Mesendoderm (in vitro differentiated cells): ENCODE results near the gene DCDC2.

Source experiments
- DNase-seq: peaks from one replicate; pipeline ENCODE4 v3.0.0; 2013
- H2AK5ac ChIP-seq: 2 replicates; pipeline ENCODE4 v1.6.1; 2013; ENCODE audit warnings: low read length, inconsistent platforms
- H2BK120ac ChIP-seq: 2 replicates; pipeline ENCODE4 v1.6.1; 2013; ENCODE audit warnings: low read depth, mild to moderate bottlenecking, low read length, moderate library complexity, mixed read lengths
- H2BK15ac ChIP-seq: replicated peaks from 2 replicates; pipeline ENCODE4 v1.6.1; 2013; ENCODE audit warnings: low read depth, mild to moderate bottlenecking, moderate library complexity
- H2BK5ac ChIP-seq: 2 replicates; pipeline ENCODE4 v1.6.1; 2013; ENCODE audit warnings: low read length, inconsistent platforms
- H3K18ac ChIP-seq: 2 replicates; pipeline ENCODE4 v1.6.1; 2013; ENCODE audit warnings: mild to moderate bottlenecking, low read length, mixed read lengths
- H3K23ac ChIP-seq: one replicate; pipeline ENCODE4 v1.6.1; 2013; ENCODE audit warnings: low read length
- H3K27ac ChIP-seq: 2 replicates; pipeline ENCODE4 v1.5.1; 2013; ENCODE audit warnings: low read depth, mild to moderate bottlenecking, inconsistent platforms, low read length, moderate library complexity
- H3K27me3 ChIP-seq: 2 replicates; pipeline ENCODE4 v1.6.1; 2013; ENCODE audit warnings: low read length, control low read depth, mild to moderate bottlenecking, inconsistent platforms; ENCODE audit not compliant: insufficient read depth, poor library complexity
- H3K36me3 ChIP-seq: 2 replicates; pipeline ENCODE4 v1.6.1; 2013; ENCODE audit warnings: low read length, inconsistent platforms; ENCODE audit not compliant: control insufficient read depth, insufficient read depth
- H3K4ac ChIP-seq: one replicate; pipeline ENCODE4 v1.6.1; 2013; ENCODE audit warnings: low read depth, mild to moderate bottlenecking, low read length, moderate library complexity
- H3K4me1 ChIP-seq: 2 replicates; pipeline ENCODE4 v1.6.1; 2013; ENCODE audit warnings: low read depth, low read length, inconsistent platforms; ENCODE audit not compliant: control insufficient read depth
- H3K4me2 ChIP-seq: 2 replicates; pipeline ENCODE4 v1.6.1; 2013; ENCODE audit warnings: low read length
- H3K4me3 ChIP-seq: 2 replicates; pipeline ENCODE4 v1.5.1; 2013; ENCODE audit warnings: mild to moderate bottlenecking, low read length
- H3K56ac ChIP-seq: one replicate; pipeline ENCODE4 v1.6.1; 2013; ENCODE audit warnings: low read length
- H3K79me1 ChIP-seq: 2 replicates; pipeline ENCODE4 v1.6.1; 2013; ENCODE audit warnings: low read length, inconsistent platforms
- H3K79me2 ChIP-seq: 2 replicates; pipeline ENCODE4 v1.6.1; 2013; ENCODE audit warnings: mild to moderate bottlenecking, low read length; ENCODE audit not compliant: control insufficient read depth, insufficient read depth
- H3K9ac ChIP-seq: 2 replicates; pipeline ENCODE4 v1.6.1; 2013; ENCODE audit warnings: low read length, inconsistent platforms
- H4K5ac ChIP-seq: one replicate; pipeline ENCODE4 v1.6.1; 2013; ENCODE audit warnings: low read length
- H4K8ac ChIP-seq: one replicate; pipeline ENCODE4 v1.6.1; 2013; ENCODE audit warnings: low read depth, mild to moderate bottlenecking, control low read depth, low read length, moderate library complexity
- WGBS: extraction: QIAGEN DNeasy Blood & Tissue Kit; methylation state at CpG from one replicate; pipeline ENCODE4 v1.1.7; 2013; ENCODE audit warnings: low lambda C conversion rate, missing lambda C conversion rate; ENCODE audit not compliant: insufficient coverage; ENCODE audit errors: extremely low coverage; 5-methylcytosine and 5-hydroxymethylcytosine counted together

The DCDC2 gene

GRCh38 chr6:24152014-24152413 lies 205.8 kb downstream of the DCDC2 start:
- Histone ChIP-seq H3K36me3 (no peaks in the 10 kb centered on the region), H3K4me3 (no peak overlapping the region), H3K23ac (no peak overlapping the region), H3K56ac (no peak overlapping the region), H2BK15ac (no peak overlapping the region), H3K79me2 (no peaks in the 10 kb centered on the region), H2AK5ac (no peak overlapping the region), H4K8ac (no peak overlapping the region), H3K79me1 (no peaks in the 10 kb centered on the region), H3K4me2 (no peak overlapping the region), H2BK120ac (no peak overlapping the region), H3K4ac (no peak overlapping the region), H3K4me1 (no peaks in the 10 kb centered on the region), H3K27me3 (no peaks in the 10 kb centered on the region), H3K27ac (no peak overlapping the region), H4K5ac (no peak overlapping the region), H2BK5ac (no peak overlapping the region), H3K18ac (no peak overlapping the region), H3K9ac (no peak overlapping the region)
- no peak for DNase-seq
- no CpG with 5 or more reads among the region's 1 CpG for WGBS

DNA sequence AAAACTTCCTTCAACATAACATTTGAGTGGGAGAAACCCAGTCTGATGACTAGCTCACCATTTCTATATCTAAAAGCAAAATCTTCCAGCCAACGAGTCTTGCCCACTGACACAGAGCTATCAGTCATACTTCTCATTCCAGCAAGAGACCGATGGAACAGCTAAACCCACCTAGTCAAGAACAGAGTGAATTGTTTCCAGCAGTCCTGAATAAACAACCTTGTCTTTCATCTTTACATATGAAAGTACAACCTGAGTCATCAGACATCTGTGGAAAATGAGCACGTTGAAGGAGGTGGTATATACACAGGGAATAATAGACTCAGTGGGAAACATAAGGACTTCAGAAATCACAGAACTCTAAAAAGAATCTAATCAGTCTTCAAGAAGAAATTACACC lies 208.0 kb downstream of the DCDC2 start:
- Histone ChIP-seq H3K4ac (no peak overlapping the region), H4K5ac (no peak overlapping the region), H3K4me2 (no peak overlapping the region), H3K4me3 (no peak overlapping the region), H3K27ac (no peak overlapping the region), H3K56ac (no peak overlapping the region), H2BK120ac (no peak overlapping the region), H2BK5ac (no peak overlapping the region), H3K36me3 (no peaks in the 10 kb centered on the region), H4K8ac (no peak overlapping the region), H2BK15ac (no peak overlapping the region), H3K4me1 (no peaks in the 10 kb centered on the region), H3K79me2 (no peaks in the 10 kb centered on the region), H3K23ac (no peak overlapping the region), H3K79me1 (no peaks in the 10 kb centered on the region), H3K27me3 (no peaks in the 10 kb centered on the region), H2AK5ac (no peak overlapping the region), H3K18ac (no peak overlapping the region), H3K9ac (no peak overlapping the region)
- no peak for DNase-seq
- WGBS = no CpG with 5 or more reads among the region's 3 CpGs

- H2BK120ac ChIP-seq = no peak overlapping the region
- no peak overlapping the region for H3K18ac ChIP-seq
- H3K4me2 ChIP-seq = no peak overlapping the region
- no peak for DNase-seq
- H4K8ac ChIP-seq = no peak overlapping the region
- H3K79me2 ChIP-seq = no peaks in the 10 kb centered on the region
- H2BK15ac ChIP-seq = no peak overlapping the region
- H3K56ac ChIP-seq = no peak overlapping the region
- H3K23ac ChIP-seq = no peak overlapping the region
- no peak overlapping the region for H3K4me3 ChIP-seq
- H2AK5ac ChIP-seq = no peak overlapping the region
- H3K9ac ChIP-seq = no peak overlapping the region
- H2BK5ac ChIP-seq = no peak overlapping the region
- no peaks in the 10 kb centered on the region for H3K27me3 ChIP-seq
- no peak overlapping the region for H3K27ac ChIP-seq
- no peaks in the 10 kb centered on the region for H3K79me1 ChIP-seq
- no peak overlapping the region for H3K4ac ChIP-seq
- no peaks in the 10 kb centered on the region for H3K4me1 ChIP-seq
- no peaks in the 10 kb centered on the region for H3K36me3 ChIP-seq
- H4K5ac ChIP-seq = no peak overlapping the region
These were observed 208.6 kb downstream of the DCDC2 start for GRCh38 chr6:24149296-24149695.

DNA sequence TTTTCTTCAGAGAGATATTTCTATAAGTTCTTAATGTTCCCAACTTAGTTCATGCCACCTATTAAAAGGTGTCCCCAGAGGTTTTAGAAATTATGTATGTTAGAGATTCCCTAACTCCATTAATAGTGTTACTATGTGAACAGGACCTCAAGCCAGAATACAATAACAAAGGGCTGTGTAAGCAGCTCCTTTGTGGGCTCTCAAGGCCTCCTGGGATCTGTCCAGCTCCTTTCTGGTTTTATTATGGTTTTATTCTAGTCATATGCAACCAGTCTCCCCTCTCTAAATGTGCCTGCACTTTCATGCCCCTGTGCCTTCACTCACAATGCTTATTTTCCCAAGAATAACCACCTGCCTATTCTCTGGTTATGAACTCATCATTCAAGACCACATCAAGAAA lies 209.2 kb downstream of the DCDC2 start:
- H3K4me2 ChIP-seq = no peak overlapping the region
- no peak overlapping the region for H3K4me3 ChIP-seq
- H3K36me3 ChIP-seq = no peaks in the 10 kb centered on the region
- no peak overlapping the region for H4K8ac ChIP-seq
- H3K9ac ChIP-seq = no peak overlapping the region
- H3K27ac ChIP-seq = no peak overlapping the region
- H3K79me2 ChIP-seq = no peaks in the 10 kb centered on the region
- H3K27me3 ChIP-seq = no peaks in the 10 kb centered on the region
- H4K5ac ChIP-seq = no peak overlapping the region
- no peak overlapping the region for H2BK120ac ChIP-seq
- H3K56ac ChIP-seq = no peak overlapping the region
- H3K79me1 ChIP-seq = no peaks in the 10 kb centered on the region
- no peak overlapping the region for H3K4ac ChIP-seq
- no peak for DNase-seq
- H3K18ac ChIP-seq = no peak overlapping the region
- no peaks in the 10 kb centered on the region for H3K4me1 ChIP-seq
- H3K23ac ChIP-seq = no peak overlapping the region
- H2AK5ac ChIP-seq = no peak overlapping the region
- H2BK15ac ChIP-seq = no peak overlapping the region
- no peak overlapping the region for H2BK5ac ChIP-seq

GRCh38 chr6:24148154-24148570 lies 209.7 kb downstream of the DCDC2 start:
- Histone ChIP-seq H3K27ac (no peak overlapping the region), H3K18ac (no peak overlapping the region), H3K4me2 (no peak overlapping the region), H2BK120ac (no peak overlapping the region), H2BK15ac (no peak overlapping the region), H3K23ac (no peak overlapping the region), H3K4ac (no peak overlapping the region), H2BK5ac (no peak overlapping the region), H4K8ac (no peak overlapping the region), H3K56ac (no peak overlapping the region), H3K36me3 (no peaks in the 10 kb centered on the region), H4K5ac (no peak overlapping the region), H3K27me3 (no peaks in the 10 kb centered on the region), H3K79me2 (no peaks in the 10 kb centered on the region), H3K4me1 (no peaks in the 10 kb centered on the region), H3K4me3 (no peak overlapping the region), H3K79me1 (no peaks in the 10 kb centered on the region), H3K9ac (no peak overlapping the region), H2AK5ac (no peak overlapping the region)
- no peak for DNase-seq
- no CpG with 5 or more reads among the region's 3 CpGs for WGBS

- no peak for DNase-seq
- H3K18ac ChIP-seq = no peak overlapping the region
- H3K4me3 ChIP-seq = no peak overlapping the region
- H2BK120ac ChIP-seq = no peak overlapping the region
- no peaks in the 10 kb centered on the region for H3K27me3 ChIP-seq
- no peak overlapping the region for H2AK5ac ChIP-seq
- no peak overlapping the region for H2BK15ac ChIP-seq
- H3K79me1 ChIP-seq = no peaks in the 10 kb centered on the region
- no peaks in the 10 kb centered on the region for H3K79me2 ChIP-seq
- WGBS = no CpG with 5 or more reads among the region's 8 CpGs
- H3K56ac ChIP-seq = no peak overlapping the region
- H3K23ac ChIP-seq = no peak overlapping the region
- H3K4me2 ChIP-seq = no peak overlapping the region
- no peak overlapping the region for H2BK5ac ChIP-seq
- H3K27ac ChIP-seq = no peak overlapping the region
- H3K4ac ChIP-seq = no peak overlapping the region
- H3K4me1 ChIP-seq = no peaks in the 10 kb centered on the region
- H3K9ac ChIP-seq = no peak overlapping the region
- H4K8ac ChIP-seq = no peak overlapping the region
- H3K36me3 ChIP-seq = no peaks in the 10 kb centered on the region
- no peak overlapping the region for H4K5ac ChIP-seq
These were observed 210.2 kb downstream of the DCDC2 start for GRCh38 chr6:24147511-24148153.
